SK-N-MC (cell line): ENCODE results near the gene FANK1.

Experiments
- EZH2 ChIP-seq: fragments of 200-600 bp; sonication (generic); IDR thresholded peaks from one replicate; pipeline ENCODE4 v1.6.1; 2017; ENCODE audit warnings: antibody characterized with exemption
- POLR2AphosphoS5 ChIP-seq: IDR thresholded peaks from 2 replicates; pipeline ENCODE4 v1.6.1; 2012; ENCODE audit warnings: mild to moderate bottlenecking, low read depth, low read length, borderline replicate concordance

- TF ChIP-seq POLR2AphosphoS5 (no peak), EZH2 (no peak)
Measured at GRCh38 chr10:125991392-125991791, 95.0 kb downstream of the FANK1 start.
